ENCODE measurements around the gene GTF2F2. TPM values are rescaled to one million over a fixed set of nuclear protein-coding genes. Genes with fewer than 3 reads are reported as not detected.

The GTF2F2 gene
- total RNA-seq, 2 experiments from 2014 or later: 18.8 to 19.6 TPM

DNA sequence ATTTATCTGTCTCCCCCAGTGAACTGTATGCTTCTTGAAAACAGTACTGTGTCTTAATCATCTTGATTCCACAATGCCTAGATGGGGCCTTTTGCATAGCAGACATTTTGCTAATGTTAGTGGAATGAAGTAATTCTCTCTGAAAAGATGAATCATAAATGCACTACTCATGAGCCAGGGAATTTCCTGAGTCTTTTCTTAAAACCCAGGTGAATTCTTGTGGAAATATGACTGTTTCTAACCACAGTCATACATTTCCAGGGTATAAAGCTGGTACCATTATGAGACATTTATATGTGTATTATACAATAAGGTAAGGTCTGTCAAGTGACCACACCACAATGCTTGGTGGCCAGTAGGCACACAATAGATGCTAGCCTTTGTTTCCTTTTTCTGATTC is 86.0 kb downstream of the GTF2F2 start:
- Mint-ChIP-seq H3K9me3 (ENCODE audit: insufficient read depth) (no peaks in the 10 kb centered on the region), H3K4me1 (ENCODE audit: low read depth) (no peaks in the 10 kb centered on the region), H3K4me3 (no peak overlapping the region), H3K36me3 (ENCODE audit: low read depth) (peaks cover 23% of the 10 kb centered on the region), H3K27ac (no peak overlapping the region), H3K27me3 (ENCODE audit: low read depth) (no peaks in the 10 kb centered on the region)
- ChIA-PET POLR2A (no interaction called here), CTCF (interaction anchor here (1.2 kb wide), 1 partner anchor 10 kb away, joined by 3 read pairs; no protein-coding TSS in a partner anchor)
- ATAC-seq: no peak
- DNase-seq: no peak

DNA sequence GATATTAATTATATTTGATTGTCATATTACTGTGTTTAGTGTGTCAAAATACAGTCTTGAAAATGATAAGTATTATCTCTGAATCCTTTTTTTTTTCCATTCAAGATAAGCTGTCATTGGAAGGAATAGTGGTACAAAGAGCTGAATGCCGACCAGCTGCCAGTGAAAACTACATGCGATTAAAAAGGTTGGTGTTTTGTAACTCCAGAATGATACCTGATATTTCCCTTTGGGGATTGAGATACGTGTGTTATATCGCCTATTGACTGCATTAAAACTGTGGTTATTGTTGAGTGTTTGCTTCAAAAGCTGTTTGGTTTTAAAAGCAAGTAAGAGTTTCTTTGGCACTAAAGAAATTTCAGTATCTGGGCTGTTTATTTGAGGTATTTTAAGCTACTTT is 87.0 kb downstream of the GTF2F2 start:
- peaks cover 21% of the 10 kb centered on the region for H3K36me3 Mint-ChIP-seq (ENCODE audit: low read depth)
- CTCF ChIA-PET: interaction anchor here (1.2 kb wide), 1 partner anchor 9 kb away, joined by 3 read pairs; no protein-coding TSS in a partner anchor
- DNase-seq (no peak), ATAC-seq (no peak)
- no peaks in the 10 kb centered on the region for H3K9me3 Mint-ChIP-seq (ENCODE audit: insufficient read depth)
- H3K4me3 Mint-ChIP-seq: no peak overlapping the region
- H3K27me3 Mint-ChIP-seq (ENCODE audit: low read depth): no peaks in the 10 kb centered on the region
- POLR2A ChIA-PET: interaction anchor here (0.5 kb wide), 1 partner anchor 58 kb away, joined by 3 read pairs; no protein-coding TSS in a partner anchor
- H3K27ac Mint-ChIP-seq: no peak overlapping the region
- H3K4me1 Mint-ChIP-seq (ENCODE audit: low read depth): no peaks in the 10 kb centered on the region

DNA sequence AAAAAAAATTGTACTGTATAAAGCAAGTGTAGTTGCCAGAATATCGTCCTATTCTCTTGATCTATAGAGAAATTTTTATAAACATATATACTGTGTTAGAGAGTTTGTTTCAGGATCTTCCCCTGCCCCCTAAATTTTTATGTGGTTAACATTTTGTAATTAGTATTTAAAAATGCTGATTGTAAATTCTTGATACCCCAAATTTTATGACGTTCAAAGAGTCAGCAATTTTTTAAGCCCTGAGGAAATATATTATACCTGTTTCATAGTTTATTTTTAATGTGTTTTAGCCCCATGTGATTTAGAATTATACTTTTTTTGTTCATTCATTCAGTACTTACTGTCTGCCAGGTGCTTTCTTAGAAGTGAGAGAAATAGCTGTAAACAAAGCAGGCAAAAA is 87.8 kb downstream of the GTF2F2 start:
- ChIA-PET POLR2A (no interaction called here), CTCF (interaction anchor here (1.6 kb wide), 2 partner anchors 9 to 161 kb away, joined by 3 to 4 read pairs; no protein-coding TSS in a partner anchor)
- no peak overlapping the region for H3K27ac Mint-ChIP-seq
- ATAC-seq (no peak), DNase-seq (no peak)
- no peaks in the 10 kb centered on the region for H3K4me1 Mint-ChIP-seq (ENCODE audit: low read depth)
- H3K27me3 Mint-ChIP-seq (ENCODE audit: low read depth): no peaks in the 10 kb centered on the region
- H3K9me3 Mint-ChIP-seq (ENCODE audit: insufficient read depth): no peaks in the 10 kb centered on the region
- H3K4me3 Mint-ChIP-seq: no peak overlapping the region
- H3K36me3 Mint-ChIP-seq (ENCODE audit: low read depth): peaks cover 21% of the 10 kb centered on the region

DNA sequence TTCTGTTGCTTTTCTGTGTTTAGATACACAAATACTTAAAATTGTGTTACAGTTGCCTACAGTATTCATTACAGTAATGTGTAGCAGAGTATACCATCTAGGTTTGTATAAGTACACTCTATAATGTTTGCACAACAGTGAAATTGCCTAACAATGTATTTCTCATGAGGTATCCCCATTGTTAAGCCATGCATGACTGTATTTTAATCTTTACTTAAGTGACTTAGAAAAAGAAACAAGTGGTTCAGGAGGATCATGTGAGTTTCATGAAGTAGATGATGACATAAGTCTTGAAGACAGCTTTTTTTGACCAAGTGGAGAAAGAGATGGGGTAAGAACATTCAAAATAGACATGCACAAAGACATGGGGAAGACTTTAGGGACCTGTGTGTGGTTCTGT is 88.9 kb downstream of the GTF2F2 start:
- ATAC-seq (no peak), DNase-seq (no peak)
- H3K4me1 Mint-ChIP-seq (ENCODE audit: low read depth): no peaks in the 10 kb centered on the region
- ChIA-PET POLR2A (no interaction called here), CTCF (interaction anchor here (1.6 kb wide), 2 partner anchors 8 to 163 kb away, joined by 3 to 4 read pairs; no protein-coding TSS in a partner anchor)
- no peaks in the 10 kb centered on the region for H3K9me3 Mint-ChIP-seq (ENCODE audit: insufficient read depth)
- no peaks in the 10 kb centered on the region for H3K27me3 Mint-ChIP-seq (ENCODE audit: low read depth)
- H3K36me3 Mint-ChIP-seq (ENCODE audit: low read depth): peaks cover 19% of the 10 kb centered on the region
- no peak overlapping the region for H3K27ac Mint-ChIP-seq
- H3K4me3 Mint-ChIP-seq: no peak overlapping the region

DNA sequence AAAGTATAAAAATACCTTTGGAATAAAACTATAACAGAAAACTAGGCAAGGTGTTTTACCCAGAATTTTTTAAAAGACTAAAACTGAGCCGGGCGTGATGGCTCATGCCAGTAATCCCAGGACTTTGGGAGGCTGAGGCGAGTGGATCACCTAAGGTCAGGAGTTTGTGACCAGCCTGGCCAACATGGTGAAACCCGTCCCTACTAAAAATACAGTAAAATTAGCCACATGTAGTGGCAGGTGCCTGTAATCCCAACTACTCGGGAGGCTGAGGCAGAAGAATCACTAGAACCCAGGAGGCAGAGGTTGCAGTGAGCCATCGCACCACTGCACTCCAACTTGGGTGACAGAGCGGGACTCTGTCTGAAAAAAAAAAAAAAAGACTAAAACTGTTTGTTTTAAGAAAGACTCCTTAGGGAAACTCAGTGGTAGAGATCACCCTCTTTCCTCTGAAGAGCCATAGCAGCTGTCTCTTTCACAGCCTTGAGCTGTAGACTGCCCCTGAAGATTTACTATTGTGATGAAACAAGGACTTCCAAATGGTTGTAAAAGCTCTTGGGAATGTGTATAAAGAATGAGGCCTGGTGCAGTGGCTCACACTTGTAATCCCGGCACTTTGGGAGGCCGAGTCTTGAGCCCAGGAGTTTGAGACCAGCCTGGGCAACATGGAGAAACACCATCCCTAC is 95.2 kb downstream of the GTF2F2 start:
- CTCF ChIA-PET: interaction anchor here (1.0 to 1.4 kb wide), 2 partner anchors 8 to 11 kb away, joined by 3 read pairs; no protein-coding TSS in a partner anchor
- Mint-ChIP-seq H3K27me3 (ENCODE audit: low read depth) (no peaks in the 10 kb centered on the region), H3K36me3 (ENCODE audit: low read depth) (peaks cover 12% of the 10 kb centered on the region), H3K27ac (no peak overlapping the region), H3K4me3 (no peak overlapping the region), H3K9me3 (ENCODE audit: insufficient read depth) (no peaks in the 10 kb centered on the region), H3K4me1 (ENCODE audit: low read depth) (peaks cover 3% of the 10 kb centered on the region)
- POLR2A ChIA-PET: no interaction called here
- ATAC-seq: no peak
- no peak for DNase-seq

DNA sequence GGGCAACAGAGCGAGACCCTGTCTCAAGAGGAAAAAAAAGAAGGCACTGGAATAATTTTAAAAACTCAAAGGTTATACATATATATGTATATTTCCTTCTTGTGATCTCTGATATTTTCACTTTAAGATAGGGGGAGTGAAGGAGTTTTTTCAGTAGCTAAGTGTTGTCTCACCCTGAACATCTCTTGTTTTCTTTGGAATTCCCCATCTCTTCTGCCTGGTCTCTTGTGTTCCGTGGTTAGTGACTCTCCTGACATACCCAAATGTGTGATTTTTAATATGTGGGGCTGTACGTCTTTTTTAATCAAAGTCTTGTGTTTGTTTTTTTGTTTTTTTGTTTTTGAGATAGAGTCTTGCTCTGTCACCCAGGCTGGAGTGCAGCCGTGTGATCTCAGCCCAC is 95.9 kb downstream of the GTF2F2 start:
- peaks cover 7% of the 10 kb centered on the region for H3K36me3 Mint-ChIP-seq (ENCODE audit: low read depth)
- H3K27me3 Mint-ChIP-seq (ENCODE audit: low read depth): no peaks in the 10 kb centered on the region
- H3K4me1 Mint-ChIP-seq (ENCODE audit: low read depth): peaks cover 3% of the 10 kb centered on the region
- no peak for ATAC-seq
- ChIA-PET CTCF (interaction anchor here (1.0 kb wide), 1 partner anchor 9 kb away, joined by 3 read pairs; no protein-coding TSS in a partner anchor), POLR2A (no interaction called here)
- H3K9me3 Mint-ChIP-seq (ENCODE audit: insufficient read depth): no peaks in the 10 kb centered on the region
- H3K27ac Mint-ChIP-seq: no peak overlapping the region
- DNase-seq: no peak
- H3K4me3 Mint-ChIP-seq: no peak overlapping the region

DNA sequence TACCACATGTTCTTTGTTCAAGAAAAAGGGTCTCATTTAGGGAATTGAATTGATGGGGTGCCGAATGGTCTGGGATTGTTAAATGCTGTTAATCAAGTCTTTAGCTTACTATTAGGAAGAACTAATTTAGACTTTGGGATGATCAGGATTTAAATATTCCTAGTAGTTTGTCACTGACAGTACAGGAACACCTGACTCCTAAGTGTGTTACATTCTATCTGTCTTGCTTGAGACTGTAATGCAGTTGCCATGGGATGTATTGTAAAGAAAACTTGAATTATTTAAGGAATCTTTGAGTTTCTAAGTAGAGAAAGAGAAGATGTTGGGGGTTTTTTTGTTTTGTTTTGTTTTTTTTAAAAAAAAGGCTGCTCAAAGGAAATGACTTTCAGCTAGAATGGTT is 98.4 kb downstream of the GTF2F2 start:
- ATAC-seq: no peak
- H3K4me1 Mint-ChIP-seq (ENCODE audit: low read depth): peaks cover 3% of the 10 kb centered on the region
- no peak overlapping the region for H3K4me3 Mint-ChIP-seq
- DNase-seq: no peak
- H3K27ac Mint-ChIP-seq: no peak overlapping the region
- ChIA-PET CTCF (no interaction called here), POLR2A (no interaction called here)
- peaks cover 7% of the 10 kb centered on the region for H3K36me3 Mint-ChIP-seq (ENCODE audit: low read depth)
- H3K9me3 Mint-ChIP-seq (ENCODE audit: insufficient read depth): no peaks in the 10 kb centered on the region
- H3K27me3 Mint-ChIP-seq (ENCODE audit: low read depth): no peaks in the 10 kb centered on the region

DNA sequence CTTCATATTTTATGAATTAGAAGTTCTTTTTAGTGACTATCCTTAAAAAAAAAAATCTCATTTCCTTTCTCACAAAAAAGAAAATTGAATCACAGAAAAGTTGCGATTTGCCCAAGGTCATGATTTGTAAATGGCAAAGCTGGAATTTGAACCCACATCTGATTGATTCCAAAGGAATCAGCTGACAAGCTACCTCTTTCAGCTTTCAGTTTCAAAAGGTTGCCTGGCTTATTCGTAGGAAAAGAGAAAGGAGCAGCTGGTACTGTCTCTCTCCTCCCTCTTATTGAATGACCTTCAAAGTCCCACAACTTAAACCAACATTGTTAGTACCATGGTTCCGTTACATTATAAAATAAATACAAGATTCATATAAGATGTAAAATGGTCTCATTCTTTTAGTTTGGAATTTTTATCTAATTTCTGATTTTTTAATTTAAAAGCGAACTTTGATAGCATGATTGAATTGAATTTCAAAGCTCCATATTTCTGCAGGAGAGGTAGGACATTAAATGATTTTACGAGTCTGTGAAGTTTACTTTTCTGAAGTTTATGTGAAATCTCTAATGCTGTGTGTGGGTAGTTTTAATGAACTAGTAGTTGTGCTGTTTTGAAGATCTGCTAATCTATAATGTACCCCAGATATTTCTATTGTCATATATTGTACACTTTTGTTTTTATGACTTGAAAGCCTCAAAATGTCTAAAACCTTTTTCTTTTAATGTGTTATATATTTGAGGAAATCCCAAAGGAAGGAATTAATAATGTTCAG is 99.0 kb downstream of the GTF2F2 start:
- CTCF ChIA-PET: no interaction called here
- no peak for DNase-seq
- Mint-ChIP-seq H3K4me1 (ENCODE audit: low read depth) (peaks cover 3% of the 10 kb centered on the region), H3K27ac (no peak overlapping the region), H3K27me3 (ENCODE audit: low read depth) (no peaks in the 10 kb centered on the region), H3K36me3 (ENCODE audit: low read depth) (peaks cover 7% of the 10 kb centered on the region), H3K4me3 (no peak overlapping the region), H3K9me3 (ENCODE audit: insufficient read depth) (no peaks in the 10 kb centered on the region)
- ATAC-seq: no peak
- POLR2A ChIA-PET: no interaction called here

DNA sequence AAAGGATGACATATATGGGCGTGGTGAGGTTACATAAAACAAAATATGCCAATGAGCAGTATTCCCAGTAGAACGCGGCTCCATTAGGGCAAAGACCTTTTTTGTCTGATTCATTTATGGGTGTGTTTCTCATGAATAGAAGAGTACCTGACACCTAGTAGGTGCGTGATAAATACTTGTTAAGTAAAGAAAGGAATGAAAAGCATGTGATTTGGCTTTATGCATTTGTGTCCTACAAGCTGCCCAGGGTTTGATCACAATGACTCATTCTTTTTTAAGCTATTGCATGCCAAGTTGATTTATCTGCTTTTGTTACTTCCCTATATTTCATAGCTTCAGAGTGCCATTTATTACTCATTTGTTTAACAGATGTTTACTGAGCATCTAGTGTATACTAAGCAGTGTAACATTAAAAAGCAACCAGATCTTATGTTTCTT is 99.6 kb downstream of the GTF2F2 start:
- ATAC-seq (no peak), DNase-seq (no peak)
- Mint-ChIP-seq H3K4me1 (ENCODE audit: low read depth) (peaks cover 3% of the 10 kb centered on the region), H3K9me3 (ENCODE audit: insufficient read depth) (no peaks in the 10 kb centered on the region), H3K36me3 (ENCODE audit: low read depth) (peaks cover 7% of the 10 kb centered on the region), H3K4me3 (no peak overlapping the region), H3K27me3 (ENCODE audit: low read depth) (no peaks in the 10 kb centered on the region), H3K27ac (no peak overlapping the region)
- ChIA-PET CTCF (no interaction called here), POLR2A (no interaction called here)

DNA sequence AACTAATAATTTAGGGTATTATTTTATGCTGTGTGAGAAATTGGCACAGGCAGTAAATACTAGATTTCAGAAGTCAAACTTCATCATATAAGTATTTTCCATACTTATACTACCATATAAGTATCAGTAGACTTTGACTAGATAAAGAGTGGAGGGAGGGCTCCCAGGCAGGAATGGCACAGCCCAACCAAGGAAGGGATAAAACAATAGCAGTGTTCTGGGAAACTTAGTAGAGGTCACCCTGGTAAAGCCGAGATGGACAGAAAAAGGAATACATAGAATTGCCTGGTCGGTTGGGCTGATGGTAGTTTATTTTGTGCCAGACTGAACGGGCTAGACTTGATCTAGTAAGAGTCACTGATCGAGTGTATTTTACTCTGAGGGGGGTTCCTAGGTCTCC is 100.1 kb downstream of the GTF2F2 start:
- no peaks in the 10 kb centered on the region for H3K9me3 Mint-ChIP-seq (ENCODE audit: insufficient read depth)
- H3K27ac Mint-ChIP-seq: no peak overlapping the region
- no peak for DNase-seq
- no peak overlapping the region for H3K4me3 Mint-ChIP-seq
- ChIA-PET POLR2A (no interaction called here), CTCF (no interaction called here)
- peaks cover 3% of the 10 kb centered on the region for H3K4me1 Mint-ChIP-seq (ENCODE audit: low read depth)
- no peak for ATAC-seq
- no peaks in the 10 kb centered on the region for H3K27me3 Mint-ChIP-seq (ENCODE audit: low read depth)
- H3K36me3 Mint-ChIP-seq (ENCODE audit: low read depth): peaks cover 7% of the 10 kb centered on the region

DNA sequence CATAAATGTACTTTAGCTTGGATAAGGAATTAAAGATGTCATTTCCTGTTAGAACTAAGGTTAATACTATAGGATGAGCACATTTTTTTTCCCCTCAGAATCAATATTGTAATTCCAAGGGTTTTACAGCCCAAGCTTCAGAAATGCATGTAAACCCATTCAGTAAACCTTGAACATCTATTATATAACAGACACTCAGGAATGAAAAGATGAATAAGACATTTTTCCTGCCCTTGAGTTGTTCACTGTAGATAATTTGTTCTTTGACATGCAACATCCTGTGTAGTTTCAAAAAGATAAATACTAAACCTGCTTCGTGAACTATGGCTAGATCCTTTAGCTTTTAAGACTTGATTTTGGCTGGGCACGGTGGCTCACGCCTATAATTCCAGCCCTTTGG is 102.2 kb downstream of the GTF2F2 start:
- H3K36me3 Mint-ChIP-seq (ENCODE audit: low read depth): peaks cover 4% of the 10 kb centered on the region
- H3K27ac Mint-ChIP-seq: no peak overlapping the region
- no peak for ATAC-seq
- no peaks in the 10 kb centered on the region for H3K9me3 Mint-ChIP-seq (ENCODE audit: insufficient read depth)
- no peak for DNase-seq
- peaks cover 3% of the 10 kb centered on the region for H3K4me1 Mint-ChIP-seq (ENCODE audit: low read depth)
- H3K27me3 Mint-ChIP-seq (ENCODE audit: low read depth): no peaks in the 10 kb centered on the region
- ChIA-PET CTCF (no interaction called here), POLR2A (no interaction called here)
- H3K4me3 Mint-ChIP-seq: no peak overlapping the region

DNA sequence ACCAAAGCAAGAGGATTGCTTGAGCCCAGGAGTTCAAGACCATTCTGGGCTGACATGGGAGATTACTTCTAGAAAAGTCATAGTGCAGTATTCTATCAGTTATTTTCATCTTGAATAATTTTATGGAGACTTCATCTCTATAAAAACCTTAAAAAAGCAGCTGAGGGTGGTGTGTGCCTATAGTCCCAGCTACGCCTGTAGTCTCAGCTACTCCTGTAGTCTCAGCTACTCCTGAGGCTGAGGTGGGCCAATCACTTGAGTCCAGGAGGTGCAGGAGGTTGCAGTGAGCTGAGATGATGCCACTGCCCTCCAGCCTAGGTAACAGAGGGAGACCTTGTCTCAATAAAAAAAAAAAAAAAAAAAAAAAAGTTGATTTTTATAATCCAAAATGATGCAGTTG is 102.6 kb downstream of the GTF2F2 start:
- CTCF ChIA-PET: no interaction called here
- POLR2A ChIA-PET: no interaction called here

More for the DNA sequence above, 102.6 kb downstream of the GTF2F2 start:
- no peak overlapping the region for H3K27ac Mint-ChIP-seq
- H3K36me3 Mint-ChIP-seq (ENCODE audit: low read depth): peaks cover 2% of the 10 kb centered on the region
- ATAC-seq (no peak), DNase-seq (no peak)
- no peak overlapping the region for H3K4me3 Mint-ChIP-seq
- peaks cover 3% of the 10 kb centered on the region for H3K4me1 Mint-ChIP-seq (ENCODE audit: low read depth)
- no peaks in the 10 kb centered on the region for H3K27me3 Mint-ChIP-seq (ENCODE audit: low read depth)
- H3K9me3 Mint-ChIP-seq (ENCODE audit: insufficient read depth): no peaks in the 10 kb centered on the region

Data from activated CD8-positive, alpha-beta T cell treated with anti-CD3 and anti-CD28 coated beads, Interleukin-2, amount 10 ng/mL, durations not matched to agents 7 days and 5 days (primary cell).